ENCODE data around the gene B3GAT1.

DNA sequence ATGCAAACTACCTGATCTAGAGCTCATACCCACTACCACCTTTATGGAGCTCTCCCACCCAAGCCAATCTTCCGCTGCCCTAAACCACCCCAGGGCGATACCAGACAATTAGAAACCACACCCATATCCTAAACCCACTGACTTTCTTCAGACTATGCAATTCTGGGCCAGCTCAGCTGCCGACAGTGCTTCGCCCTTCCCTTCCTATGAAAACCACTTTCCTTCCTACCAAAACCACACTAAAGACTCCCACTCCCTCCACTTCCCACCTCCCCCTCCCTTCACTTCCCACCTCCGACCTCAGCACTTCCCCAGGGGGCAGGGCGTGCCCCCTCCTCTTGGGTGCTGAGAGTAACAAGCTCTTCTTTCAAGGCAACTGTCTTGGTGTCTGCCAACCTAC, 25.1 kb downstream of the B3GAT1 start:
- TF ChIP-seq, protein P1, sequence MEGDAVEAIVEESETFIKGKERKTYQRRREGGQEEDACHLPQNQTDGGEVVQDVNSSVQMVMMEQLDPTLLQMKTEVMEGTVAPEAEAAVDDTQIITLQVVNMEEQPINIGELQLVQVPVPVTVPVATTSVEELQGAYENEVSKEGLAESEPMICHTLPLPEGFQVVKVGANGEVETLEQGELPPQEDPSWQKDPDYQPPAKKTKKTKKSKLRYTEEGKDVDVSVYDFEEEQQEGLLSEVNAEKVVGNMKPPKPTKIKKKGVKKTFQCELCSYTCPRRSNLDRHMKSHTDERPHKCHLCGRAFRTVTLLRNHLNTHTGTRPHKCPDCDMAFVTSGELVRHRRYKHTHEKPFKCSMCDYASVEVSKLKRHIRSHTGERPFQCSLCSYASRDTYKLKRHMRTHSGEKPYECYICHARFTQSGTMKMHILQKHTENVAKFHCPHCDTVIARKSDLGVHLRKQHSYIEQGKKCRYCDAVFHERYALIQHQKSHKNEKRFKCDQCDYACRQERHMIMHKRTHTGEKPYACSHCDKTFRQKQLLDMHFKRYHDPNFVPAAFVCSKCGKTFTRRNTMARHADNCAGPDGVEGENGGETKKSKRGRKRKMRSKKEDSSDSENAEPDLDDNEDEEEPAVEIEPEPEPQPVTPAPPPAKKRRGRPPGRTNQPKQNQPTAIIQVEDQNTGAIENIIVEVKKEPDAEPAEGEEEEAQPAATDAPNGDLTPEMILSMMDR (IDR thresholded peaks at IDR 0.05): no peak
- no peak for TF ChIP-seq POLR2A (IDR thresholded peaks at IDR 0.05)
